ENCODE data around the gene CLDN7.

CLDN7 gene

GRCh38 chr17:7251661-7252175, 10.6 kb downstream of the CLDN7 start, which contains the start of gene CTDNEP1:
Gene CTDNEP1 (minus strand): TSS chr17:7251734. CDS start chr17:7251296, 438 bp downstream.
- peak; percentile 95 for ATAC-seq

GRCh38 chr17:7250695-7251627, 11.3 kb downstream of the CLDN7 start:
- ATAC-seq, result peak; percentile 23

More at GRCh38 chr17:7251661-7252175, 10.6 kb downstream of the CLDN7 start, which contains the start of gene CTDNEP1:
- TF ChIP-seq RARB (CRISPR knock-in tag; IDR thresholded peaks at IDR 0.05), result no peak
- TF ChIP-seq, protein P1, sequence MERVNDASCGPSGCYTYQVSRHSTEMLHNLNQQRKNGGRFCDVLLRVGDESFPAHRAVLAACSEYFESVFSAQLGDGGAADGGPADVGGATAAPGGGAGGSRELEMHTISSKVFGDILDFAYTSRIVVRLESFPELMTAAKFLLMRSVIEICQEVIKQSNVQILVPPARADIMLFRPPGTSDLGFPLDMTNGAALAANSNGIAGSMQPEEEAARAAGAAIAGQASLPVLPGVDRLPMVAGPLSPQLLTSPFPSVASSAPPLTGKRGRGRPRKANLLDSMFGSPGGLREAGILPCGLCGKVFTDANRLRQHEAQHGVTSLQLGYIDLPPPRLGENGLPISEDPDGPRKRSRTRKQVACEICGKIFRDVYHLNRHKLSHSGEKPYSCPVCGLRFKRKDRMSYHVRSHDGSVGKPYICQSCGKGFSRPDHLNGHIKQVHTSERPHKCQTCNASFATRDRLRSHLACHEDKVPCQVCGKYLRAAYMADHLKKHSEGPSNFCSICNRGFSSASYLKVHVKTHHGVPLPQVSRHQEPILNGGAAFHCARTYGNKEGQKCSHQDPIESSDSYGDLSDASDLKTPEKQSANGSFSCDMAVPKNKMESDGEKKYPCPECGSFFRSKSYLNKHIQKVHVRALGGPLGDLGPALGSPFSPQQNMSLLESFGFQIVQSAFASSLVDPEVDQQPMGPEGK (CRISPR knock-in tag; IDR thresholded peaks at IDR 0.05; ENCODE audit: borderline replicate concordance), result no peak
- no peak for TF ChIP-seq TOX (CRISPR knock-in tag; IDR thresholded peaks at IDR 0.05; ENCODE audit: borderline replicate concordance)
- TF ChIP-seq, protein P2, sequence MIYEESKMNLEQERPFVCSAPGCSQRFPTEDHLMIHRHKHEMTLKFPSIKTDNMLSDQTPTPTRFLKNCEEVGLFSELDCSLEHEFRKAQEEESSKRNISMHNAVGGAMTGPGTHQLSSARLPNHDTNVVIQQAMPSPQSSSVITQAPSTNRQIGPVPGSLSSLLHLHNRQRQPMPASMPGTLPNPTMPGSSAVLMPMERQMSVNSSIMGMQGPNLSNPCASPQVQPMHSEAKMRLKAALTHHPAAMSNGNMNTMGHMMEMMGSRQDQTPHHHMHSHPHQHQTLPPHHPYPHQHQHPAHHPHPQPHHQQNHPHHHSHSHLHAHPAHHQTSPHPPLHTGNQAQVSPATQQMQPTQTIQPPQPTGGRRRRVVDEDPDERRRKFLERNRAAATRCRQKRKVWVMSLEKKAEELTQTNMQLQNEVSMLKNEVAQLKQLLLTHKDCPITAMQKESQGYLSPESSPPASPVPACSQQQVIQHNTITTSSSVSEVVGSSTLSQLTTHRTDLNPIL (CRISPR knock-in tag; IDR thresholded peaks at IDR 0.05; ENCODE audit: low read depth), result no peak
- no peak for TF ChIP-seq OSR1 (CRISPR knock-in tag; IDR thresholded peaks at IDR 0.05)
- TF ChIP-seq SNAI2 (CRISPR knock-in tag; IDR thresholded peaks at IDR 0.05), result no peak

More at GRCh38 chr17:7250695-7251627, 11.3 kb downstream of the CLDN7 start:
- TF ChIP-seq ZNF565 (CRISPR knock-in tag; conservative IDR thresholded peaks at IDR 0.05; ENCODE audit: low read depth) (no peak), TCF4 (CRISPR knock-in tag; IDR thresholded peaks at IDR 0.05; ENCODE audit: borderline replicate concordance) (no peak), ZNF70 (CRISPR knock-in tag; IDR thresholded peaks at IDR 0.05) (no peak), SNAI2 (CRISPR knock-in tag; IDR thresholded peaks at IDR 0.05) (no peak), OSR1 (CRISPR knock-in tag; IDR thresholded peaks at IDR 0.05) (no peak), CSRNP3 (CRISPR knock-in tag; IDR thresholded peaks at IDR 0.05) (no peak), ISL1 (CRISPR knock-in tag; IDR thresholded peaks at IDR 0.05) (no peak), TOX (CRISPR knock-in tag; IDR thresholded peaks at IDR 0.05; ENCODE audit: borderline replicate concordance) (no peak), ARNTL (CRISPR knock-in tag; IDR thresholded peaks at IDR 0.05; ENCODE audit: borderline replicate concordance, low read depth) (no peak), ZC3H10 (CRISPR knock-in tag; IDR thresholded peaks at IDR 0.05) (no peak), ZFP3 (CRISPR knock-in tag; IDR thresholded peaks at IDR 0.05) (no peak), BACH2 (CRISPR knock-in tag; IDR thresholded peaks at IDR 0.05; ENCODE audit: borderline replicate concordance) (no peak), ESRRG (CRISPR knock-in tag; IDR thresholded peaks at IDR 0.05) (no peak), CSDC2 (CRISPR knock-in tag; IDR thresholded peaks at IDR 0.05) (no peak)
- TF ChIP-seq, protein P2 (CRISPR knock-in tag; IDR thresholded peaks at IDR 0.05; ENCODE audit: low read depth), result no peak
- TF ChIP-seq, protein P3, sequence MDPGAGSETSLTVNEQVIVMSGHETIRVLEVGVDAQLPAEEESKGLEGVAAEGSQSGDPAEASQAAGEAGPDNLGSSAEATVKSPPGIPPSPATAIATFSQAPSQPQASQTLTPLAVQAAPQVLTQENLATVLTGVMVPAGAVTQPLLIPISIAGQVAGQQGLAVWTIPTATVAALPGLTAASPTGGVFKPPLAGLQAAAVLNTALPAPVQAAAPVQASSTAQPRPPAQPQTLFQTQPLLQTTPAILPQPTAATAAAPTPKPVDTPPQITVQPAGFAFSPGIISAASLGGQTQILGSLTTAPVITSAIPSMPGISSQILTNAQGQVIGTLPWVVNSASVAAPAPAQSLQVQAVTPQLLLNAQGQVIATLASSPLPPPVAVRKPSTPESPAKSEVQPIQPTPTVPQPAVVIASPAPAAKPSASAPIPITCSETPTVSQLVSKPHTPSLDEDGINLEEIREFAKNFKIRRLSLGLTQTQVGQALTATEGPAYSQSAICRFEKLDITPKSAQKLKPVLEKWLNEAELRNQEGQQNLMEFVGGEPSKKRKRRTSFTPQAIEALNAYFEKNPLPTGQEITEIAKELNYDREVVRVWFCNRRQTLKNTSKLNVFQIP (CRISPR knock-in tag; IDR thresholded peaks at IDR 0.05; ENCODE audit: borderline replicate concordance, low read depth), result no peak
- TF ChIP-seq, protein P1 (CRISPR knock-in tag; IDR thresholded peaks at IDR 0.05; ENCODE audit: borderline replicate concordance), result no peak

All from SK-N-SH treated with all-trans-retinoic acid at 6 μM for 48 hours (cell line).